Tibial artery (tissue), 4 donors: ENCODE data around the gene FOXO3.

Experiments
- DNase-seq, 2 donors: peaks; one replicate each; pipeline ENCODE4 v3.0.0-alpha.2; 2019
- H3K27ac ChIP-seq, 2 donors: fragments of 200-600 bp; sonication (generic) in 1 of 2; 1 replicate in 1 of 2; 2 replicates in 1 of 2; pipeline ENCODE4 v1.5.1; 2018 to 2019; ENCODE audit warnings: mild to moderate bottlenecking in 1 of 2
- H3K27me3 ChIP-seq, 2 donors: fragments of 200-600 bp; sonication (generic) in 1 of 2; one replicate each; pipeline versions ENCODE4 v1.5.1 to v1.6.0; 2016 to 2019
- H3K36me3 ChIP-seq, 3 donors: fragments of 200-600 bp; sonication (generic) in 2 of 3; one replicate each; pipeline ENCODE4 v1.5.1; 2016 to 2019; ENCODE audit warnings: mild to moderate bottlenecking in 2 of 3
- H3K4me1 ChIP-seq, 4 donors: fragments of 200-600 bp; sonication (generic) in 2 of 4; 1 replicate in 3 of 4; 2 replicates in 1 of 4; pipeline ENCODE4 v1.5.1; 2016 to 2019
- H3K4me3 ChIP-seq, 2 donors: fragments of 200-600 bp; sonication (generic) in 1 of 2; 1 replicate in 1 of 2; 2 replicates in 1 of 2; pipeline ENCODE4 v1.5.1; 2018 to 2019; ENCODE audit warnings: mild to moderate bottlenecking in 2 of 2
- H3K9me3 ChIP-seq, 3 donors: fragments of 200-600 bp; sonication (generic) in 1 of 3; one replicate each; pipeline ENCODE4 v1.5.1; 2016 to 2019
- intact Hi-C: fragments of 100-400 bp; cut with DNase I; formaldehyde crosslinking; loops from one replicate; pipeline ENCODE4 v1.15.0; 2023; ENCODE audit warnings: low total_unique reads
- TF ChIP-seq, protein P1 (sequence below), 2 experiments: fragments of 200-600 bp in 1 of 2; fragments of 450-650 bp in 1 of 2; IDR thresholded peaks; one replicate each; pipeline ENCODE4 v1.5.1; 2017 to 2019; ENCODE audit warnings: antibody characterized with exemption in 2 of 2, mild to moderate bottlenecking in 1 of 2, moderate library complexity in 1 of 2

FOXO3 gene

GRCh38 chr6:108638993-108639392, 78.3 kb downstream of the FOXO3 start:
- no peak for DNase-seq
- Histone ChIP-seq H3K9me3 (no peaks in the 10 kb centered on the region), H3K36me3 (peaks cover 0 to 5% (median 0%) of the 10 kb centered on the region in 3 donors), H3K4me1 (peaks cover 0 to 86% (median 27%) of the 10 kb centered on the region in 4 donors), H3K27ac (no peak overlapping the region), H3K4me3 (no peak overlapping the region), H3K27me3 (no peaks in the 10 kb centered on the region)
- intact Hi-C loops: no loop called here
- TF ChIP-seq, protein P1, sequence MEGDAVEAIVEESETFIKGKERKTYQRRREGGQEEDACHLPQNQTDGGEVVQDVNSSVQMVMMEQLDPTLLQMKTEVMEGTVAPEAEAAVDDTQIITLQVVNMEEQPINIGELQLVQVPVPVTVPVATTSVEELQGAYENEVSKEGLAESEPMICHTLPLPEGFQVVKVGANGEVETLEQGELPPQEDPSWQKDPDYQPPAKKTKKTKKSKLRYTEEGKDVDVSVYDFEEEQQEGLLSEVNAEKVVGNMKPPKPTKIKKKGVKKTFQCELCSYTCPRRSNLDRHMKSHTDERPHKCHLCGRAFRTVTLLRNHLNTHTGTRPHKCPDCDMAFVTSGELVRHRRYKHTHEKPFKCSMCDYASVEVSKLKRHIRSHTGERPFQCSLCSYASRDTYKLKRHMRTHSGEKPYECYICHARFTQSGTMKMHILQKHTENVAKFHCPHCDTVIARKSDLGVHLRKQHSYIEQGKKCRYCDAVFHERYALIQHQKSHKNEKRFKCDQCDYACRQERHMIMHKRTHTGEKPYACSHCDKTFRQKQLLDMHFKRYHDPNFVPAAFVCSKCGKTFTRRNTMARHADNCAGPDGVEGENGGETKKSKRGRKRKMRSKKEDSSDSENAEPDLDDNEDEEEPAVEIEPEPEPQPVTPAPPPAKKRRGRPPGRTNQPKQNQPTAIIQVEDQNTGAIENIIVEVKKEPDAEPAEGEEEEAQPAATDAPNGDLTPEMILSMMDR (IDR thresholded peaks at IDR 0.05): no peak

DNA sequence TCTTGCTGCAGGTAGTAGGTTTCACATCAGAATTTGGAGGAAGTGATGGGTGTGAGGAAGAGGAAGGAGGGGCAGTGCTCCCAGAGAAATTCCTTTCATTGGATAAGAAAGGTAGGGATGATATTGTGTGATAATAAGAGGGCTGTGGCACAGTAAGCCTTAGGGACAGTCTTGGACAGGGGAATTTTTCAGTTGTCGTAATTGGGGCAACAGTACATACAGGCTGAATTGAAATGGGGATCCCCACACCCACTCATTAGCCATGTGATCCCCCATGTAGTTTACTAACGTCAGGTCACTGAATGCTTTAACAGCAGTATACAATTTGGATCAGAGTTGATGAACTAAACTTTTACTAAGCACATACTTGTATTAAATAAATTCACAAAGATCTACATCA, 79.4 kb downstream of the FOXO3 start:
- no peak overlapping the region for H3K4me3 ChIP-seq
- no peak overlapping the region for H3K27ac ChIP-seq
- H3K27me3 ChIP-seq: no peaks in the 10 kb centered on the region
- no peak for DNase-seq
- no peaks in the 10 kb centered on the region for H3K9me3 ChIP-seq
- peaks cover 0 to 86% (median 35%) of the 10 kb centered on the region in 4 donors for H3K4me1 ChIP-seq
- peaks cover 0 to 5% (median 0%) of the 10 kb centered on the region in 3 donors for H3K36me3 ChIP-seq
- TF ChIP-seq, protein P1 (IDR thresholded peaks at IDR 0.05): no peak
- intact Hi-C loops: no loop called here

- H3K27me3 ChIP-seq: no peaks in the 10 kb centered on the region
- H3K27ac ChIP-seq: no peak overlapping the region
- H3K4me3 ChIP-seq: no peak overlapping the region
- TF ChIP-seq, protein P1 (IDR thresholded peaks at IDR 0.05): no peak
- peaks cover 0 to 5% (median 0%) of the 10 kb centered on the region in 3 donors for H3K36me3 ChIP-seq
- peaks cover 0 to 87% (median 32%) of the 10 kb centered on the region in 4 donors for H3K4me1 ChIP-seq
- no peaks in the 10 kb centered on the region for H3K9me3 ChIP-seq
- intact Hi-C loops: no loop called here
- DNase-seq: no peak
These were observed 82.5 kb downstream of the FOXO3 start for GRCh38 chr6:108643184-108643583.

DNA sequence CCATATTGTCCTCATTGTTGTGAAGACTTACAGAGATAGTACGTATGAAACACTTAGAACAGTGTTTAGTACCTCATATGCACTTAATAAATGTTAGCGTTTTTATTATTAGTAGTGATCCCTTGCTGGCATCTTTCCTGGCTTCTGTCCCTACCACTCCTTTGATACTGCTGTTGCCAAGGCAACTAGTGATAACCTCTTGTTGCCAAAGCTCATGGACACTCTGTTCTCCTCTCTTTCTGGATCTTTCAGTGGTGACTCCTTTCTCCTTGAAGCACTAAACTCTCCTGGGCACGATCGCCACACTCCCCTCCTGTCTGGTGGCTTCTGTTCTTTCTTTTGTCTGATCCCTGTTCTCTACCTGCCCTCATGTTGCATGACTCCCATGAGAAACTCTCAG, 83.5 kb downstream of the FOXO3 start:
- no peak for DNase-seq
- peaks cover 0 to 5% (median 0%) of the 10 kb centered on the region in 3 donors for H3K36me3 ChIP-seq
- peaks cover 0 to 91% (median 34%) of the 10 kb centered on the region in 4 donors for H3K4me1 ChIP-seq
- no peak overlapping the region for H3K27ac ChIP-seq
- H3K4me3 ChIP-seq: no peak overlapping the region
- intact Hi-C loops: no loop called here
- no peaks in the 10 kb centered on the region for H3K9me3 ChIP-seq
- TF ChIP-seq, protein P1 (IDR thresholded peaks at IDR 0.05): no peak
- H3K27me3 ChIP-seq: no peaks in the 10 kb centered on the region

DNA sequence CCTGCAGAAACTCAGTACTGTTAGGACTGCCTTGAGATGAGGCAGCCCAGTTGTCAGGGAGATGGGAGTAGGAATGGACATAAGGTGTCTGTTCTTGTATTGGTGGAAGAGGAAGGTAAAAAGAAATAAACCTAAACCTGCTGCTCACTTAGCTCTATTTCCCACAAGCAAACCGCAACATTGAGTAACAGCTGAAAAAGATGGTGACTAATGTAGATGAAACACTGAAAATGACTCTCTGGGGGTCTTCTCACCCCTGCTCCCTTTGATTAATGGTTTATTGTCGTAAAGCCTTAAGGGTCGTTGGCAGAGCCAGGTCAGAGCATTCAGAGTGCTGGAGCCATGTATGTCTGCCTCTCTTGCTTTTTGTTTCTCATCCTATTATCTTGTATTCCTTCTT, 87.5 kb downstream of the FOXO3 start:
- H3K27ac ChIP-seq: no peak overlapping the region
- H3K4me1 ChIP-seq: peaks cover 0 to 100% (median 68%) of the 10 kb centered on the region in 4 donors
- no peaks in the 10 kb centered on the region for H3K36me3 ChIP-seq
- H3K4me3 ChIP-seq: no peak overlapping the region
- no peaks in the 10 kb centered on the region for H3K27me3 ChIP-seq
- intact Hi-C loops: no loop called here
- TF ChIP-seq, protein P1 (IDR thresholded peaks at IDR 0.05): no peak
- H3K9me3 ChIP-seq: no peaks in the 10 kb centered on the region
- DNase-seq: no peak

GRCh38 chr6:108650325-108650724, 89.6 kb downstream of the FOXO3 start:
- no peak overlapping the region for H3K4me3 ChIP-seq
- DNase-seq: no peak
- intact Hi-C loops: loop anchor here (10.0 kb wide), 1 partner anchor 46 kb away; no protein-coding TSS in a partner anchor
- H3K27me3 ChIP-seq: no peaks in the 10 kb centered on the region
- no peaks in the 10 kb centered on the region for H3K36me3 ChIP-seq
- TF ChIP-seq, protein P1 (IDR thresholded peaks at IDR 0.05): no peak
- H3K9me3 ChIP-seq: no peaks in the 10 kb centered on the region
- H3K4me1 ChIP-seq: peaks cover 0 to 100% (median 71%) of the 10 kb centered on the region in 4 donors
- peak overlapping the region; percentile 80 to 85 for H3K27ac ChIP-seq
